ENCODE measurements around the gene EIF2AK2. TPM values are rescaled to one million over a fixed set of nuclear protein-coding genes. Genes with fewer than 3 reads are reported as not detected.

Gene EIF2AK2
- total RNA-seq, 1 donor from 2014 or later, result 20.7 TPM

- DNase-seq (ENCODE audit: missing footprints) (no peak), ATAC-seq (no peak)
- intact Hi-C loops (cut with DNase I), result no loop called here
These were observed 95.6 kb downstream of the EIF2AK2 start for GRCh38 chr2:37061013-37061711.

DNA sequence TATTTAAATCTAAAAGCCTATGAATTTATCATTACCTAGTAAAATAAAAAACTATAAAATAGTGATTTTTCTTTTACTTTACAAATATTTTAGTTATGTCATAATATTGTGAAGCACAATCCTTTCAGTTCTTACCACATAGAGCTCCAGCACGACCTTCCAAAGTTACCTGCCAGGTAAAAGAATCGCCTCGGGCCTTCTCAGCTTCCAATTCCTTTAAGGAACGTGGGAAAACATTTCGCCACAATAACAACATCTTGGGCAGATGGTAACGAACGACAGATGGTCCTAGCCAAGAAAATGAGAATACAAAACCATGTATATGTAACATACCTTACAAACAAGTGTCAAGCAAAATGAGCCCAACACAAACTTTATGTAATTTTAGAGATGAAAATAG lies 96.3 kb downstream of the EIF2AK2 start:
- intact Hi-C loops (cut with DNase I), result no loop called here
- DNase-seq (ENCODE audit: missing footprints), result no peak
- no peak for ATAC-seq

GRCh38 chr2:37059841-37060240 lies 96.9 kb downstream of the EIF2AK2 start:
- intact Hi-C loops (cut with DNase I), result no loop called here
- no peak for DNase-seq (ENCODE audit: missing footprints)
- no peak for ATAC-seq

- ATAC-seq, result no peak
- DNase-seq (ENCODE audit: missing footprints), result no peak
- intact Hi-C loops (cut with DNase I), result no loop called here
These were observed 104.0 kb downstream of the EIF2AK2 start for GRCh38 chr2:37052600-37053332.

Other genes starting within 250 kb of the EIF2AK2 start
- gene STRN, start 190.4 kb downstream of the EIF2AK2 start, total RNA-seq, result 39.8 TPM
- gene HEATR5B, start 72.6 kb downstream of the EIF2AK2 start, total RNA-seq, result 31.0 TPM
- 5.9 TPM for gene GPATCH11, start 72.5 kb downstream of the EIF2AK2 start, total RNA-seq
- gene SULT6B1, start 31.7 kb upstream of the EIF2AK2 start, total RNA-seq, result not detected
- gene CEBPZOS, start 39.5 kb upstream of the EIF2AK2 start, total RNA-seq, result 65.0 TPM
- 32.3 TPM for gene CEBPZ, start 74.6 kb upstream of the EIF2AK2 start, total RNA-seq
- gene NDUFAF7, start 74.7 kb upstream of the EIF2AK2 start, total RNA-seq, result 22.8 TPM
- gene PRKD3, start 167.9 kb upstream of the EIF2AK2 start, total RNA-seq, result 12.6 TPM
- gene QPCT, start 187.7 kb upstream of the EIF2AK2 start, total RNA-seq, result 1.7 TPM

All from Right ventricle myocardium inferior (tissue), 1 donor.